Measurements from ENCODE around the gene ARRB1.

Gene ARRB1

DNA sequence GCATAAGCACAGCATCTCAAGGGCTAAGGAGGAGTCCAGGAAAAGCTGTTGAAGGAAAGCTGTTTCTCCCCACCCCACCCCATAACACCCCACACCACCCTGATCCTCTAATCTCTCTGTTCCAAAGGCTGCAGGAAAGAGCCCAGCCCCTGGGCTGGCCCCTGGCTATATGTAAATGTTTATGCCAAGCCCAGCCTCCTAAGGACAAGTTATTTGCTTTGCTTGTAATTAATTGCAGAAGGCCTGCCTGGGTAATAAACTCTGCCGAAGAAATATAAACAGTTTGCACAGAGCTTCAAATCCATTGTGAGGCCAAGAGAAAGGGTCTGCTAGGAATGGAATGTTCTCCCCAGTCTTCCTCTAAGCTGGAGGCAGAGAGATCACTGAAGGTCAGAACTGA is 21.2 kb downstream of the ARRB1 start:
- TF ChIP-seq, protein P1, sequence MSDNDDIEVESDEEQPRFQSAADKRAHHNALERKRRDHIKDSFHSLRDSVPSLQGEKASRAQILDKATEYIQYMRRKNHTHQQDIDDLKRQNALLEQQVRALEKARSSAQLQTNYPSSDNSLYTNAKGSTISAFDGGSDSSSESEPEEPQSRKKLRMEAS (IDR thresholded peaks at IDR 0.05; ENCODE audit: low read depth, low read length): no peak
- TF ChIP-seq MYC (IDR thresholded peaks at IDR 0.05; ENCODE audit: low read depth, low read length): no peak
- no peak for TF ChIP-seq POLR2A (IDR thresholded peaks at IDR 0.05; ENCODE audit: extremely low read depth, insufficient read length)
- TF ChIP-seq, protein P2, sequence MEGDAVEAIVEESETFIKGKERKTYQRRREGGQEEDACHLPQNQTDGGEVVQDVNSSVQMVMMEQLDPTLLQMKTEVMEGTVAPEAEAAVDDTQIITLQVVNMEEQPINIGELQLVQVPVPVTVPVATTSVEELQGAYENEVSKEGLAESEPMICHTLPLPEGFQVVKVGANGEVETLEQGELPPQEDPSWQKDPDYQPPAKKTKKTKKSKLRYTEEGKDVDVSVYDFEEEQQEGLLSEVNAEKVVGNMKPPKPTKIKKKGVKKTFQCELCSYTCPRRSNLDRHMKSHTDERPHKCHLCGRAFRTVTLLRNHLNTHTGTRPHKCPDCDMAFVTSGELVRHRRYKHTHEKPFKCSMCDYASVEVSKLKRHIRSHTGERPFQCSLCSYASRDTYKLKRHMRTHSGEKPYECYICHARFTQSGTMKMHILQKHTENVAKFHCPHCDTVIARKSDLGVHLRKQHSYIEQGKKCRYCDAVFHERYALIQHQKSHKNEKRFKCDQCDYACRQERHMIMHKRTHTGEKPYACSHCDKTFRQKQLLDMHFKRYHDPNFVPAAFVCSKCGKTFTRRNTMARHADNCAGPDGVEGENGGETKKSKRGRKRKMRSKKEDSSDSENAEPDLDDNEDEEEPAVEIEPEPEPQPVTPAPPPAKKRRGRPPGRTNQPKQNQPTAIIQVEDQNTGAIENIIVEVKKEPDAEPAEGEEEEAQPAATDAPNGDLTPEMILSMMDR (IDR thresholded peaks at IDR 0.05; ENCODE audit: low read depth, low read length): no peak
- H3K4me3 ChIP-seq (ENCODE audit: low read depth, low read length): no peak overlapping the region
- DNase-seq (ENCODE audit: low read depth): no peak

DNA sequence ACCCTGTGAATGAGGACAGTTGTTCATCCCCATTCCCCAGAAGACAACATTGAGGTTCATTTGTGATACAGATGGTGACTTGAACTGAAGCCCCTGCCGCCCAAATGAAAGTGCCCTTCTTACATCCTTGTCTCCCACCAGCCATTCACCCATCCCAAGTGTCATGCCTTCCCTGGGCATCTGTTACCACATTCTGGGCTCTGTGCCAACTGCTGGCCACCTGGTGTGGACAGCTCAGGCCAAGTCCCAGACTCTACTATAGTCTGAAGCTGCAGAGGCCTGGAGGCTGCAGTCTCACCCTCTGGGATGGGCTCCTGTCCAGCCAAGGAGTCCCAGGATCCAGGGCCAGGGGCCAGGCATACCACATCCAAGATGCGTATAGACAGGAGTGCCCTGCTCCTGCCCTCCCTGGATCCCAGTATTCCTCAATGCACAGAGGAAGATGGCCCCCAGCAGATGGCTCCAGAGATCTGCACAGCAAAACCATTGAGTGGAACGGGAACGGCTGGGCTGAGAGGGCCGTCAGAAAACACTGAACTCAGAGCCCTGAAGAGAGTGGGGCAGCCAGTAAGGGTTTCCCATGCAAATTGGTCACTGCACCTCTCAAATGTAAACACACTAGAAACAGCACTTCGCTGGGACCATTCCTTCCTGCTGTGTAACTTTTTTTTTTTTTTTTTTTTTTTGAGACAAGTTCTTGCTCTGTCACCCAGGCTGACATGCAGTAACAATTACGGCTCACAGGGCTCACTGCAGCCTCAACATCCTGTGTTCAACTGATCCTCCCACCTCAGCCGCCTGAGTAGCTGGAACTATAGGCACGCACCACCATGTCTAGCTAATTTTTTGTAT is 22.8 kb downstream of the ARRB1 start:
- H3K4me3 ChIP-seq (ENCODE audit: low read depth, low read length): no peak overlapping the region
- TF ChIP-seq MYC (IDR thresholded peaks at IDR 0.05; ENCODE audit: low read depth, low read length): no peak; the same call in none of the 2 replicates
- TF ChIP-seq, protein P2 (IDR thresholded peaks at IDR 0.05; ENCODE audit: low read depth, low read length): peak; percentile 61
- TF ChIP-seq POLR2A (IDR thresholded peaks at IDR 0.05; ENCODE audit: extremely low read depth, insufficient read length): no peak
- TF ChIP-seq, protein P1 (IDR thresholded peaks at IDR 0.05; ENCODE audit: low read depth, low read length): peak; percentile 62
- peak; percentile 93 for DNase-seq (ENCODE audit: low read depth)

DNA sequence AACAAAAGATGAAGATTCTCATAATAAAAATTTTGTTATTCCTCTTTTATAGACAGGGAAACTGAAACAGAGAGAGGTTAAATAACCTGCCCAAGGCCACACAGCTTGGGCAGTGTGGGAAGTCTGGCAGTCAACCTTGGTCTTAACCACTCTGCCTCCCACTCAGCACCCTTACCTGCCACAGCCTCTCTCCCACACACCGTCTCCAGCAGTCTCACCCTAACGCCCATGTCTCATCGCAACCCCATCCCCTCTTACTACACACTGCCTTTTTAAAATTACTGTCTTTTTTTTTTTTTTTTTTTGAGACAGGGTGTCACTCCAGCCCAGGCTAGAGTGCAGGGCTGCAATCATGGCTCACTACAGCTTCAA is 25.0 kb downstream of the ARRB1 start:
- TF ChIP-seq POLR2A (IDR thresholded peaks at IDR 0.05; ENCODE audit: extremely low read depth, insufficient read length) (no peak), MYC (IDR thresholded peaks at IDR 0.05; ENCODE audit: low read depth, low read length) (no peak)
- TF ChIP-seq, protein P2 (IDR thresholded peaks at IDR 0.05; ENCODE audit: low read depth, low read length): no peak
- TF ChIP-seq, protein P1 (IDR thresholded peaks at IDR 0.05; ENCODE audit: low read depth, low read length): no peak
- H3K4me3 ChIP-seq (ENCODE audit: low read depth, low read length): no peak overlapping the region
- peak; percentile 81 for DNase-seq (ENCODE audit: low read depth)

DNA sequence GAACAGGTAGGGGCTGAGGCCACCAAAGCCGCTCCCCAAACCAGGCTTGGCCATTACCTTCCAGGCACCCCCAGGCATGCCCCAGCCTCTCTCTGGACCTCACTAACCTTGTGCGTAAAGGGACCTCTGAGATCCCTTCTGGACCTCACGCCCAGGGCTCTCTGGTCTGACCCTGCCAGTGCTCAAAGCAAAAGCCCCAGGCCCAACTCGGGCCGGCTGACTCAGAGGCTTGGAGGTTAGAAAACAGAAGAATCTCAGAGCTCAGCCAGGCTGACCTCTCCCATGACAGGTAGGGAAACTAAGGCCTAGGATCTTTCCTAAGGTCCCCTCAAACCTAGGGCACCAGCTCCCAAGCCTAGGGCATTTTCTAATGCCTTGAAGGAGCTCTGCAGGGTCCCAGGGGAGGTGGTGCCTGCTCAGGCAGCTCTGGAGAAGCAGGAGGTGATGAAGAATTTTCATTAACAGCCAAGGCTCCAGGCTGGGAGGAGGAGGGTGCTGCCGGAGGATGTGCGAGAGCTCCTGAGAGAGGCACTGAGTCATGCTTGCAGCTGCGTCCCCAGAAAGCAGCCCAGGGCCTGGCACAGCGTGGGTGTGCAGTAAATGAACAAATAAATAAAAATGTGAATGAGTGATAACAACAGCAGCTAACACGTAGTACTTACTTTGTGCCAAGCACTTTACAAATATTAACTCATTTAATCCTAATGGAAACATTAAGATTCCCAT is 25.6 kb downstream of the ARRB1 start:
- H3K4me3 ChIP-seq (ENCODE audit: low read depth, low read length): no peak overlapping the region
- no peak for TF ChIP-seq MYC (IDR thresholded peaks at IDR 0.05; ENCODE audit: low read depth, low read length)
- TF ChIP-seq POLR2A (IDR thresholded peaks at IDR 0.05; ENCODE audit: extremely low read depth, insufficient read length): no peak
- TF ChIP-seq, protein P1 (IDR thresholded peaks at IDR 0.05; ENCODE audit: low read depth, low read length): no peak
- TF ChIP-seq, protein P2 (IDR thresholded peaks at IDR 0.05; ENCODE audit: low read depth, low read length): no peak
- peak; percentile 88 for DNase-seq (ENCODE audit: low read depth)

DNA sequence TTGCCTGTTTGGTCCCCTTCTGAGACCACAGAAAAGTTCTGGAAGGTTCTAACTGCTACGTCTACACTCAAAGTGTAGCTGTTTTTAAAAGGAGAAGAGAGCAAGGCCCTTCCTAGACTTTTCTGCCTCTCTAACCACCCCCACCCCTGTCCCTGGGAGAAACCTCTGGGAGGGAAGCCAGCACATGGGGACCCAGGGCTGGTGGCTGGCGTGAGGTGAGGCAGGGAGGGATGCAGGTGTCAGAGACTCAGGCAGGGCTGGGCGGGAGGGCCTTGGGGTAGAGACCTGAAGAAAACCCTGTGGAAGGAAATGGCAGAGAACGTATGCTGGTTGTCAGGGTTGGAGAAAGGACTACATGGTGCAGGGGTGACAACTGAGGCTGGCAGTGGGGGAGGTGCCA is 26.7 kb downstream of the ARRB1 start:
- DNase-seq (ENCODE audit: low read depth): no peak
- H3K4me3 ChIP-seq (ENCODE audit: low read depth, low read length): no peak overlapping the region
- TF ChIP-seq, protein P2 (IDR thresholded peaks at IDR 0.05; ENCODE audit: low read depth, low read length): no peak
- TF ChIP-seq POLR2A (IDR thresholded peaks at IDR 0.05; ENCODE audit: extremely low read depth, insufficient read length): no peak
- no peak for TF ChIP-seq MYC (IDR thresholded peaks at IDR 0.05; ENCODE audit: low read depth, low read length)
- TF ChIP-seq, protein P1 (IDR thresholded peaks at IDR 0.05; ENCODE audit: low read depth, low read length): no peak
